Activated CD4-positive, alpha-beta memory T cell treated with anti-CD3 and anti-CD28 coated beads for 36 hours (primary cell): ENCODE measurements around the gene CTCF. TPM values are rescaled to one million over a fixed set of nuclear protein-coding genes. Genes with fewer than 3 reads are reported as not detected.
A peak's percentile ranks its signal among the peaks of the same experiment; 100 is the strongest.

Experiments
- CTCF ChIA-PET: fragments of 350-600 bp; sonication (Branson Sonifier 250); formaldehyde crosslinking; loops from one replicate; lab custom pipeline; 2021; ENCODE audit warnings: antibody characterized with exemption, inconsistent platforms; lab: Charles Lee
- POLR2A ChIA-PET: fragments of 350-600 bp; sonication (Branson Sonifier 250); formaldehyde crosslinking; loops from one replicate; lab custom pipeline; 2021; ENCODE audit warnings: antibody characterized with exemption; lab: Charles Lee
- DNase-seq: peaks from one replicate; pipeline ENCODE4 v3.0.0-alpha.2; 2020
- H3K27ac Mint-ChIP-seq: one replicate; pipeline ENCODE4 v1.8.0; 2021; ENCODE audit warnings: mixed read lengths
- H3K27me3 Mint-ChIP-seq: one replicate; pipeline ENCODE4 v1.8.0; 2021; ENCODE audit warnings: mixed read lengths
- H3K36me3 Mint-ChIP-seq: one replicate; pipeline ENCODE4 v1.8.0; 2021; ENCODE audit warnings: mixed read lengths
- H3K4me1 Mint-ChIP-seq: one replicate; pipeline ENCODE4 v1.8.0; 2021; ENCODE audit warnings: low read depth, mixed read lengths
- H3K4me3 Mint-ChIP-seq: one replicate; pipeline ENCODE4 v1.8.0; 2021; ENCODE audit warnings: mild to moderate bottlenecking, mixed read lengths
- H3K9me3 Mint-ChIP-seq: one replicate; pipeline ENCODE4 v1.8.0; 2021; ENCODE audit warnings: mixed read lengths
- intact Hi-C: fragments of 100-400 bp; cut with micrococcal nuclease; formaldehyde crosslinking; loops from one replicate; pipeline ENCODE4 v1.15.1; 2023
- total RNA-seq, 2 experiments: library from RNA; stranded (reverse); gene quantifications; one replicate each; pipeline ENCODE4 v1.2.3, GENCODE V29; 2021

The CTCF gene
- total RNA-seq, 2 experiments from 2014 or later, result 48.9 to 51.5 TPM

GRCh38 chr16:67549240-67549639, 13.1 kb upstream of the CTCF start:
- no peaks in the 10 kb centered on the region for H3K27me3 Mint-ChIP-seq
- intact Hi-C loops, result loop anchor here (5.0 kb wide), 1 partner anchor 113 kb away; the partner anchor contains the start of genes ACD and PARD6A
- CTCF ChIA-PET, result interaction anchor here (3.3 kb wide), 1 partner anchor 95 kb away, joined by 11 read pairs; the partner anchor contains the start of gene CARMIL2
- POLR2A ChIA-PET, result no interaction called here
- no peaks in the 10 kb centered on the region for H3K9me3 Mint-ChIP-seq
- no peak for DNase-seq
- H3K27ac Mint-ChIP-seq, result peak overlapping the region; percentile 43
- peaks cover 36% of the 10 kb centered on the region for H3K4me1 Mint-ChIP-seq
- peaks cover 7% of the 10 kb centered on the region for H3K36me3 Mint-ChIP-seq
- no peak overlapping the region for H3K4me3 Mint-ChIP-seq

DNA sequence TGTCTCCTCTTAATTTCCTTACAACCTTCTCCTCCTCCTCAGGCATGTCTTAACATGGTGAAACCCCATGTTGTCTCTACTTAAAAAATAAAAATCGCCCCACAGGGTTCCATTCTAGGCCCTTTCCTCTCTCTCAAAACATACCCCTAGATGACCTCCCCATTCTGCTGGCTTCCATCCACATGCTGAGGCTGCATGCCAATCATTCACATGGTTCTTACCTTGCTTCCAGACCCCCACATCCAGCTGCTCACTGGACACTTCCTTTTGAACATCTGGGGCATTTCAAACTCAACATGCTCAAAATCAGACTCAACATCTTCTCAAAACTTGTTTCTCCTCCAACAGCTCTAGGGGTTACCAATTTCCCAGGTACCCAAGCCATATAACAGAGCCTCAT, 12.4 kb upstream of the CTCF start:
- no peak for DNase-seq
- intact Hi-C loops, result loop anchor here (5.0 kb wide), 1 partner anchor 112 kb away; the partner anchor contains the start of genes ACD and PARD6A
- Mint-ChIP-seq H3K4me1 (peaks cover 39% of the 10 kb centered on the region), H3K27ac (no peak overlapping the region), H3K36me3 (peaks cover 5% of the 10 kb centered on the region), H3K9me3 (no peaks in the 10 kb centered on the region), H3K4me3 (no peak overlapping the region), H3K27me3 (no peaks in the 10 kb centered on the region)
- ChIA-PET CTCF (interaction anchor here (3.3 kb wide), 1 partner anchor 95 kb away, joined by 11 read pairs; the partner anchor contains the start of gene CARMIL2), POLR2A (interaction anchor here (1.2 kb wide), 1 partner anchor 12 kb away, joined by 3 read pairs; the partner anchor contains the start of gene CTCF)

GRCh38 chr16:67551091-67551490, 11.2 kb upstream of the CTCF start:
- peaks cover 4% of the 10 kb centered on the region for H3K36me3 Mint-ChIP-seq
- ChIA-PET CTCF (interaction anchor here (1.3 to 3.3 kb wide), 6 partner anchors 12 to 93 kb away, joined by 3 to 16 read pairs (median 5); partner anchors contain the start of gene CARMIL2), POLR2A (interaction anchor here (1.2 to 1.3 kb wide), 2 partner anchors 11 to 109 kb away, joined by 3 read pairs; partner anchors contain the start of genes ACD and CTCF)
- DNase-seq, result no peak
- H3K9me3 Mint-ChIP-seq, result no peaks in the 10 kb centered on the region
- intact Hi-C loops, result no loop called here
- no peaks in the 10 kb centered on the region for H3K27me3 Mint-ChIP-seq
- no peak overlapping the region for H3K4me3 Mint-ChIP-seq
- H3K4me1 Mint-ChIP-seq, result peaks cover 49% of the 10 kb centered on the region
- no peak overlapping the region for H3K27ac Mint-ChIP-seq

GRCh38 chr16:67551972-67552371, 10.4 kb upstream of the CTCF start:
- Mint-ChIP-seq H3K27me3 (no peaks in the 10 kb centered on the region), H3K36me3 (peaks cover 4% of the 10 kb centered on the region), H3K27ac (peak overlapping the region; percentile 79), H3K9me3 (no peaks in the 10 kb centered on the region), H3K4me3 (no peak overlapping the region), H3K4me1 (peaks cover 53% of the 10 kb centered on the region)
- ChIA-PET CTCF (interaction anchor here (1.4 to 3.3 kb wide), 6 partner anchors 11 to 111 kb away, joined by 3 to 16 read pairs (median 6); partner anchors contain the start of gene CARMIL2), POLR2A (interaction anchor here (1.2 to 1.3 kb wide), 2 partner anchors 10 to 108 kb away, joined by 3 to 4 read pairs; partner anchors contain the start of gene ACD)
- intact Hi-C loops, result no loop called here
- no peak for DNase-seq

DNA sequence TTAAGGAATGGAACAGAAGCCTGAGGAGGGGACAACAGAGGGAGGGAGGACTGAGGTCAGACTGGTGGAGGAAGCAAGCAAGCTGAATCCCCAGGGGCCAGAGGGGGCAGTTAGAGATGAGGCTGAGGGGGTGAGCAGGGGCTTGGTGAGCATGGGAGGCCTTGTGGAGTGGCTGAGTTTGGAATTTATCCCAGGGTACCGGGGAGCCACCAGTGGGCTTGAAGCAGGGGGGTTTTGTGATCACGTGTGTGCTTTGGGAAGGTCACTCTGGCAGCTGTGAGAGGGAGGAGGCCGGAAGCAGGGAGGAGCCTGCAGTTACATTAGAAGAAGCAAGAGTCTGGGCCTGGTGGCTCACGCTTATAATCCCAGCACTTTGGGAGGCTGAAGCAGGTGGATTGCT, 9.8 kb upstream of the CTCF start:
- Mint-ChIP-seq H3K9me3 (no peaks in the 10 kb centered on the region), H3K27ac (peak overlapping the region; percentile 79), H3K36me3 (peaks cover 4% of the 10 kb centered on the region), H3K27me3 (no peaks in the 10 kb centered on the region), H3K4me3 (no peak overlapping the region), H3K4me1 (peaks cover 52% of the 10 kb centered on the region)
- ChIA-PET POLR2A (interaction anchor here (1.2 kb wide), 1 partner anchor 9 kb away, joined by 4 read pairs; no protein-coding TSS in a partner anchor), CTCF (interaction anchor here (0.8 to 3.3 kb wide), 4 partner anchors 9 to 111 kb away, joined by 3 to 16 read pairs (median 8); partner anchors contain the start of gene CARMIL2)
- intact Hi-C loops, result no loop called here
- DNase-seq, result no peak

DNA sequence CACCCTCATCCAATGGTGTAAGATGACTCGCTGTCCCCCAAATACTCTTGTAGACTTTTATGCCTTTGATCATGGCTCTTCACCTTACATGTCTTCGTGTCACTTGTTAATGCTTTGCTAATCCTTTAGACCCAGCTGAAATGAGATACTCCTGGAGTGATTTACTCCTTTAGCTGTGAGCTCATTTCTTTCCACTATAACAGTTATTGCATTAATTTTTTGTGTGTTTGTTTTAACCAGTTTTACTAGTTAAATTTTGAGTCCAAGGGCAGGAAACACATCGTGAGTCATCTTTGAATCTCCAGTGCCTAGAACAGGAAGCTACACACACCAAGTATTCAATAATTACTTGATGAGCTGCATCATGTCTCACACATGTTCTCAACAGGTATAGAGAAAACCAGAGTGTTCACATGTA, 6.5 kb upstream of the CTCF start:
- H3K36me3 Mint-ChIP-seq, result no peaks in the 10 kb centered on the region
- no peaks in the 10 kb centered on the region for H3K9me3 Mint-ChIP-seq
- peaks cover 54% of the 10 kb centered on the region for H3K4me1 Mint-ChIP-seq
- peak overlapping the region; percentile 99 for H3K27ac Mint-ChIP-seq
- peak overlapping the region; percentile 59 for H3K4me3 Mint-ChIP-seq
- intact Hi-C loops, result loop anchor here (1.0 kb wide), 1 partner anchor 9 kb away; no protein-coding TSS in a partner anchor
- CTCF ChIA-PET, result interaction anchor here (0.8 to 3.1 kb wide), 9 partner anchors 9 to 261 kb away, joined by 3 to 43 read pairs (median 4); partner anchors contain the start of genes ACD and CARMIL2
- no peaks in the 10 kb centered on the region for H3K27me3 Mint-ChIP-seq
- DNase-seq, result no peak
- POLR2A ChIA-PET, result interaction anchor here (0.6 to 2.4 kb wide), 5 partner anchors 35 to 104 kb away, joined by 3 to 8 read pairs (median 3); partner anchors contain the start of genes ACD, ATP6V0D1 and CARMIL2

GRCh38 chr16:67558859-67559258, 3.5 kb upstream of the CTCF start:
- H3K9me3 Mint-ChIP-seq, result no peaks in the 10 kb centered on the region
- peaks cover 48% of the 10 kb centered on the region for H3K4me1 Mint-ChIP-seq
- no peaks in the 10 kb centered on the region for H3K27me3 Mint-ChIP-seq
- no peak for DNase-seq
- H3K4me3 Mint-ChIP-seq, result no peak overlapping the region
- H3K36me3 Mint-ChIP-seq, result no peaks in the 10 kb centered on the region
- no peak overlapping the region for H3K27ac Mint-ChIP-seq
- intact Hi-C loops, result no loop called here
- ChIA-PET POLR2A (interaction anchor here (0.7 to 1.0 kb wide), 2 partner anchors 101 to 235 kb away, joined by 3 read pairs; partner anchors contain the start of gene ACD), CTCF (interaction anchor here (0.6 to 3.1 kb wide), 4 partner anchors 12 to 706 kb away, joined by 3 to 23 read pairs (median 6); partner anchors contain the start of genes CARMIL2 and SLC7A6)

- Mint-ChIP-seq H3K4me1 (peaks cover 48% of the 10 kb centered on the region), H3K27ac (peak overlapping the region; percentile 92), H3K4me3 (peak overlapping the region; percentile 88), H3K36me3 (no peaks in the 10 kb centered on the region), H3K9me3 (no peaks in the 10 kb centered on the region), H3K27me3 (no peaks in the 10 kb centered on the region)
- ChIA-PET CTCF (interaction anchor here (1.8 to 5.8 kb wide), 4 partner anchors 14 to 83 kb away, joined by 7 to 111 read pairs (median 66); partner anchors contain the start of genes ATP6V0D1 and CARMIL2), POLR2A (interaction anchor here (0.7 to 4.6 kb wide), 9 partner anchors 13 to 246 kb away, joined by 3 to 32 read pairs (median 4); partner anchors contain the start of genes ACD, ATP6V0D1, GFOD2 and PARD6A)
- DNase-seq, result no peak
- intact Hi-C loops, result loop anchor here (5.0 kb wide), 1 partner anchor 534 kb away; the partner anchor contains the start of gene CBFB
Measured at GRCh38 chr16:67560827-67561342, 1.4 kb upstream of the CTCF start.

DNA sequence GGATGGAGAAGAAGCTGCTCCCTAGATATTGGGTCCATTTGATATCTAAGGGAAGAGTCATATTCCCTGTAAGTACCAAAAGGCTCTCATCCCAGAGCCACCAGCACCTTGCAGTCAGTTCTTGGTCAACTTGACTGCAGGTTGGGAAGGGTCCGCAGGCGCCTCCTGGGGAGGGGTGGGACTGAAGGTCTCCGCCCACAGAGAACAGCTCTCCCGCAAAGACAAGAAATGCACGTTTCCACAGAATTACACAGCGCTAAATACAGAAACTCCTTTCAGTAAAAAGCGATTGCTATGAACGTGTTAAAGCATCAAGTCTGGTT, 864 bp upstream of the CTCF start:
- Mint-ChIP-seq H3K36me3 (no peaks in the 10 kb centered on the region), H3K4me1 (peaks cover 44% of the 10 kb centered on the region)

DNA sequence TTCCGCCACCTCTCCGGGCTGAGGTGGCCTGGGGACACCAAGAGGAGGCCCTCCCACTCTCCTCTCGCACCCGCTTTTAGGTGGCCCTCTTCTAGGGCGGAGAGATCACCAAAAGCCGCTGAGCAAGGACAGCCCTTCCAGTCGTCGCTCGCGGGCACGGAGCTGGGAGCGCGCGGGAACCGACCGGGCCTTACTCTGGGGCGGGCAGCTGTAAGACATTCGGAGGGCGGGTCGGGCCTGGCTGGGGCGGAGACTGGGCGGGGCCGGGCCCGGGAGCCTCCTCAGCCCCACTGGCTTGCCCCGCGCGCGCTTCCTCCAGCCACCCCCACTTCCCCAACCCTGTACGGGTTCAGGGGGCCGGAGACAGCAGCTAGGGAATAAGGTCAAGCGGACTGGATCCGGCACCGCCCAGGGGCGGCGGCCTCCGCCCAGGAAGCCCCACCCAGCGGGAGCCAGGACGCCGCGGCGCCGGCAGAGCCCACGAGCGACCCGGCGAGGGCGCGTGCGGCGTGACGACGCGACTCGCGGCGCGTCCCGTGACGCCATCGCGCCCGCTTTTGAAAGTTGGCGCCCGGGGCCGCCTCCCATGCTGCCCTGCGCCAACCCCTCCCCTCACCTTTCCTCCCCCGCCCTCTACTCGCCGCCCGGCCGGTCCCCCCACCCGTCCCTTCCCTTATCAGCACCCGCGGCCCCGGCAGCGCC, 351 bp upstream of the CTCF start:
- no peaks in the 10 kb centered on the region for H3K9me3 Mint-ChIP-seq
- intact Hi-C loops, result loop anchor here (1.0 to 5.0 kb wide), 10 partner anchors 15 to 535 kb away; partner anchors contain the start of genes ACD, ATP6V0D1, CBFB and FHOD1
- no peaks in the 10 kb centered on the region for H3K36me3 Mint-ChIP-seq
- H3K4me1 Mint-ChIP-seq, result peaks cover 43% of the 10 kb centered on the region
- DNase-seq, result peak; percentile 99
- H3K27me3 Mint-ChIP-seq, result no peaks in the 10 kb centered on the region
- ChIA-PET POLR2A (interaction anchor here (0.5 to 4.6 kb wide), 16 partner anchors 8 to 244 kb away, joined by 3 to 32 read pairs (median 4); partner anchors contain the start of genes ACD, ATP6V0D1, CARMIL2 and GFOD2), CTCF (interaction anchor here (0.6 to 5.8 kb wide), 19 partner anchors 9 to 392 kb away, joined by 3 to 111 read pairs (median 4); partner anchors contain the start of genes ATP6V0D1, CARMIL2 and NOL3)
- H3K27ac Mint-ChIP-seq, result peak overlapping the region; percentile 92
- H3K4me3 Mint-ChIP-seq, result peak overlapping the region; percentile 88

More for the DNA sequence above, 864 bp upstream of the CTCF start:
- CTCF ChIA-PET, result interaction anchor here (0.6 to 5.8 kb wide), 13 partner anchors 9 to 156 kb away, joined by 3 to 111 read pairs (median 6); partner anchors contain the start of genes ATP6V0D1 and CARMIL2
- H3K9me3 Mint-ChIP-seq, result no peaks in the 10 kb centered on the region
- no peak for DNase-seq
- POLR2A ChIA-PET, result interaction anchor here (0.5 to 4.6 kb wide), 16 partner anchors 8 to 245 kb away, joined by 3 to 32 read pairs (median 4); partner anchors contain the start of genes ACD, ATP6V0D1, CARMIL2 and GFOD2
- intact Hi-C loops, result loop anchor here (5.0 kb wide), 1 partner anchor 534 kb away; the partner anchor contains the start of gene CBFB
- H3K27me3 Mint-ChIP-seq, result no peaks in the 10 kb centered on the region
- H3K4me3 Mint-ChIP-seq, result peak overlapping the region; percentile 88
- peak overlapping the region; percentile 92 for H3K27ac Mint-ChIP-seq
